CD4-positive, alpha-beta T cell treated with Interleukin-21 for 1 hour (primary cell): ENCODE measurements around the gene RYR3.

Experiments
- DNase-seq: peaks from one replicate; pipeline ENCODE4 v3.0.0-alpha.2; 2020

The RYR3 gene

GRCh38 chr15:33322091-33322490, 11.3 kb downstream of the RYR3 start:
- DNase-seq, result no peak

DNA sequence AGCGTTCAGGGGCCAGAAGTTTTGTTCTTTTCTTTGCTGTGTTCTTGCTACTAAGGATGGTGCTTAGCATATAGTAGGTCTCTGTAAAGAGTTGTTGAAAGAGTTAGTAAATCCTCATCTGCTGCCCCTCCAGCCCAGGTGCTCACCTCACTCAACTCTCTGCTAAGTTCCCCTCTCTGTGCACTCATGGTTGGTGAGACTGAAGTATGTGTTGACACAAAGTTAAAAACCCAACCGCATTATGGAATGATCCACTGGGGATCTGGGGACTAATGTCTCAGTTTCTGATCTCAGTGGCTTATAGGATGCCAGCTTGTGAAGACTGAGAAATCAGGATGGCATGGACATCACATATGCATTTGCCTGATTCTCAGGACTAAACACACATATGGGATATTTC, 13.8 kb downstream of the RYR3 start:
- DNase-seq, result no peak

- no peak for DNase-seq
These were observed 16.1 kb downstream of the RYR3 start for GRCh38 chr15:33326908-33327307.

DNA sequence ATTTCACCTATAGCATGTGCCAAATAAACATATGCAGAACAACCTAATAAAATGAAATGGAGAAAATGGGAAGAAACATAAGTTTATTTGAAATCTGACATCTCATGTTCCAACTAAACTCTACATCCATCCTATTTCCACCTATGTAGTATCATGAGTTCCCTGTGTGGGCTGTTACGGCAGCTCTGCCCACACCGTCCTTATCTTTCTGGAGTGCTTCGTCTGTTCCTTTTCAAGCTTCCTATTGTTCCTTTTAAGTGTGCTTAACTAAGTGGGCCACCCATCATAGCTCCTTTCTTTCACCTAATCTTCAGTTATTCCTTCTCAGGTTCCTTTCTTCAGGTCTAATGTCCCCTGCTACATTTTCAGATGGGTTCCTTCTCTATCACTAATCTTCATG, 17.3 kb downstream of the RYR3 start:
- DNase-seq, result no peak

GRCh38 chr15:33329457-33329856, 18.7 kb downstream of the RYR3 start:
- no peak for DNase-seq

DNA sequence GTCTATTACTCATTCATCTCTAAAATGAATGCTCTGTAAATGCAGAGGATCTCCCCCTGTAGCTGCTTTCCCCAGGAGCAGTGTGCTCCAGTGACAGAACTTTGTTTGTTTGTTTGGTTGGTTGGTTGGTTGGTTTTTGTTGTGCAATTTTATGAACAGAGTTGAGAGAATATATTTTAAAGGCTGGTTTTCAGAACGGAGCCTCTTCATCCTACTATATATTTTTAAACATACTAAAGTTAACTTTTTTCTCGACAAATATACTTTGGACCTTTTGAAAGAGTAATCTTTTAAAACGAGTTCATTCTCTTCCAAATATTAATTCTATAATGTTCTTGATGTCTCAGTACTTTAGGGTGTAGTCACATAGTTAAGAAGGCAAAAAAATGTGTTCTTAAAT, 20.2 kb downstream of the RYR3 start:
- no peak for DNase-seq

DNA sequence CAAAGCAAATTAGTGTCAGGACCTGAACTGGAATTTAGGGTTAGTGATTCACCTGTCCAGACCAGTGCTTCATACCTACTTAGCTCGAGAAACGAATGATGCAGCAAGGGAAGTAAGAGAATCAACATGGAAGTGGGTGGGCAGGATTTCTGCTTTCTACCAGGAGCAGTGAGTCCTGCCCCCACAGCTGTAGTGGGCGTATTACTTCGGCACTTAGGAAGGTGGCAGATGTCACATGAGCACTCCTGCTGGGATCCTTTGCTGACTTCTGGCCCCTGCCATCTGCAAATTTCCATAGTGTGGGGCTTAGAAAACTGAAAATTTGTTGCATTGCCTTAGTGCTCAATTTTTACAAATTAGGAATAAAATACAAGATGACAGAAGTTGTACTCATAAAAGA, 31.2 kb downstream of the RYR3 start:
- DNase-seq, result no peak

DNA sequence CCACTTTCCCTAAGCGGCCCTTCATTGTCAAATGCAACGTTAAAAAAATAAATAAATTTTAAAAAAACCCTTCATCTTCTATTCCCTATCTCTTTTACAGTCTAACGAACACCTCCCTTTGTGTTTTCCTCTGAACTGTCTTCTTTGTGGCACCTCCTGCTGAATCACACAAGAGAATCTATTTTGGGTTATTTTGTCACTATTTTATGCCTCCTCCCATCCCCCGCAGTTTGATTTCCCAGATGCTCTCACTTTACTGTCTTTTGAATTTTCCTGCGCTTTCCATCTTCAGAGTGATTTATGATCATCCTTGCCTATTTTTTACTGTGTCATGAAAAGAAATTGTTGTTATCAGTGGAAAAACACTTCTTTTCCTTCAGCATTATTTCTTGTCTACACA, 32.5 kb downstream of the RYR3 start:
- DNase-seq, result no peak

GRCh38 chr15:33344111-33344510, 33.3 kb downstream of the RYR3 start:
- no peak for DNase-seq

DNA sequence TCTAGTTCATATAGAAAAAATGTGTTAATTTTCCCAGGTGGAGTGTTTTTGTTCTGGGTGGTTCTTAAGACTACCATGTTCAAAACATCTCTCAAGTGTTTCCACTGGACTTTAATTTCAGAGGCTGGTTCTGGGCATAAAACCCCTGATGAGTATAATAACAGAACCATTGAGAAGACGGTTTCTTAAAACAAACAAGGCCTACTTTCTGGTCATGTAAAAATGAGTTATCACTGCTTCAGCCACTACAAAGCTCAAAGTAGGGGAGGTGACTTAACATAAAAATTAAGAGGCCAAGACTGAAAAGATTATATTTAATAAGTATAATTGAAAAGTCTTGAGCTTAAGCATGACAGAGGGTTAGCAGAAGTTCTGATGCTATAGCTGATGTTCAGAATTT, 33.8 kb downstream of the RYR3 start:
- no peak for DNase-seq

GRCh38 chr15:33354411-33354810, 43.6 kb downstream of the RYR3 start:
- no peak for DNase-seq

DNA sequence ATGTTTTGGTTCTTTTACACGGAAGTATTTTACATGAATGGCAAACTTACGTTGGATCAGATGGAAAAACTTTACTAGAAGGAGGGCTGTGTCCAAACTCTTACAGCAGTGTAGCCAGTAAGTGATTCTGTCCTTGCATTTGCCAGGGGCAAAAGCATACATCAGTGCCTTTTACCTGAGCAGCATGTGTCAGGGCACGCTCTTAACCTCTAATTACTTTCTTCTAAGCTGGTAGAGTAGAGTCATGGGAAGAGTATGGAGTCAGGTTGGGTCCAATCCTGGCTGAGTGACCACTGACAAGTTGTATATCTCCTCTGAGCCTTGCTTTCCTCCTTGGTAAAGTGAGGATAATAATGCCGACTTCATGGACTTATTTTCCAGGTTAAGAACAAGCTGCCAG, 47.1 kb downstream of the RYR3 start:
- DNase-seq, result no peak

DNA sequence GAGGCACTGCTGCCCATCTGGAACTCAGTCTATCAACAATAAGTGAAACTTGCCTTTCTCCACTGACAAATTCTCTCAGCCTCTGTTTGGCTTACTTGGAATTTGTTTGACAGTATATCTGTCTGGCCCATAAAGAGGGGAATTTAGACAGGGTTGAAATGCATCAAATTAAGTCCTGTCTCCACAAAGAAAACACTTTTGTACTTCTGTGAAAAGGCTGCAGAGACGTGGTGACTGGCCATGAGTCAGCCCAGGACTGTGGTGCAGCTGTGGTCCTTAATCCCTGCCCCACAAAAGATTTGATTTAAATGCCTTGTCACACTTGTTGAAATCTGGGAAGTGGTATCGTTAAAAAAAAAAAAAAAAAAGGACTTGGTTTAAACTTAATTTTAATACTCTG, 47.5 kb downstream of the RYR3 start:
- DNase-seq, result no peak

GRCh38 chr15:33360886-33361285, 50.1 kb downstream of the RYR3 start:
- no peak for DNase-seq

DNA sequence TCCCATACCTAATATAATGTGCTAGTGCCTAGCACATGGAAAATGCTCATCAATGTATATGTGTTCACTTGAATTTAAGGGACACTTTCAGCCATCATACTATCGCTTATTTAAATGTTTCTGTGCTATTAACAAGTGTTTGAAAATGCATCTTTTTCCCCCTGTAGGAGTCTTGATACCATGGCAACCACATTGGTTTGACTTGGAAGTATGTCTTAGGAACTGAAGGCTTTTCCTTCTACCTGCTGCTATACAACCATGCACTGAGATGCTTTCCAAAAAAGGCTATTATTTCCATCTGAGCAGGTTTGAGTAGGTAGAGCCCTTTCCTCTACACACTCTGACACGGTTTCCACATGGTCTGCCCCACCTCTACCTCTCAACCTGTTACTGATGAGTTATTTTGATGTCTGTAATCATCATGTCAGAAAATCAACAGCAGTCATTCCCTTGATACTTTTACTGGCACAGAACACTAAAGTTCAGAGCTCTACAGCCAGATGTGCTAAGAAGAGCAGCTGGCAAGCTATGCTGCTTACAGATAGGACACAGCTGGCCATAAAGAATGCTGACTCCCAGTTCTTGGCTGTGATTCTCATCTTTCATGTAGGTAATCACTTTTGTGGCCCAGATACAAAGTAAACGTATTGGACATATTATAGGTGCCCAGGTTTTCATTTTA, 59.3 kb downstream of the RYR3 start:
- no peak for DNase-seq

GRCh38 chr15:33370623-33371020, 59.9 kb downstream of the RYR3 start:
- DNase-seq, result no peak

- DNase-seq, result no peak
These were observed 60.4 kb downstream of the RYR3 start for GRCh38 chr15:33371159-33371558.

DNA sequence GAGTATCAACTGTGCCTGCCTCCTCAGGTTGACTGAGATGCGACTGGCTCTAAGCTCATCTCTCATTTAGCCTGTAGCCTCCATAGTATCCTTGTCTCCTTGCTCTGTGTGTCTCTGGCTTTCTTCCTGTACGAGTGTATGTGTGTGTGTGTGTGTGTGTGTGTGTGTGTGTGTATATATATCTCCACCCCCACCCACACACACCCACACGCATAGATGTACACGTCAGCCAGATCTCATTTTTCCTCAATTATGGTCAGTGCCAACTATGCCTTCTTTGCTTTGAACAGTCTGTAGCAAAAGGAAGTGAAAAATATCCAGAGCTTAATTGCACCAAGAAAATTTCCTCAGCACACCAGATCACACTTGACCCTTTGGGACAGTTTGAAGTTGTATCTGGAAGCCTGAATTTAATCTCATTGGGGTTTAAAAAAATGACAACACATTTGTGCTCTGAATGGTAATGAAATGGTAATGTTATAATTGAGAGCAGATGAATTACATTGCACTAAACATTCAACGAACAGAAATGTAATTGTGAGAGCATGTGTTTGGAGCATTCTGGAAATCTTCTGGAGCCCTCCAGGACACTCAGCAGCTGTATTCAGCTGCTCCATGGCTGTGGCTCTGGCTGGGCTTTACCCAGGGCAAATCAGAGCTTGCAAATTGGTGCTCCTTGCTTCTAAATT, 63.6 kb downstream of the RYR3 start:
- no peak for DNase-seq

- DNase-seq, result no peak
These were observed 64.5 kb downstream of the RYR3 start for GRCh38 chr15:33375236-33375635.

DNA sequence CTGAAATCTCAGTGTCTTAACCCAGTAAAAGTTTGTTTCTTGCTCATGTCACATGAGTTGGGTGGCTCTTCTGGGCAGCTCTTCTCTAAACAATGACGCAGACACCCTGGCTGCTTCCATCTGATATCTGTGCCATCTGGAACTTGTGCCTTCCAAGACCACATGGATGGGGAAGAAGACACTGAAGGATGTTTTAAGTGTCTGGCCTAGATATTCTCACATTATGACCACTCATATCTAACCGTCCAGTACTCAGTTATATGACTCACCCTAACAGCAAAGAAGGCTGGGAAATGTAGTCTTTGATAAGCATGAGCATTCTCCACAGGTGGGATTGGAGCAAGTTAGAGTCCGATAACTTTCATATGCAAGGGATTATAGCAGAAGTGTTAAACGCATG, 66.4 kb downstream of the RYR3 start:
- DNase-seq, result no peak

DNA sequence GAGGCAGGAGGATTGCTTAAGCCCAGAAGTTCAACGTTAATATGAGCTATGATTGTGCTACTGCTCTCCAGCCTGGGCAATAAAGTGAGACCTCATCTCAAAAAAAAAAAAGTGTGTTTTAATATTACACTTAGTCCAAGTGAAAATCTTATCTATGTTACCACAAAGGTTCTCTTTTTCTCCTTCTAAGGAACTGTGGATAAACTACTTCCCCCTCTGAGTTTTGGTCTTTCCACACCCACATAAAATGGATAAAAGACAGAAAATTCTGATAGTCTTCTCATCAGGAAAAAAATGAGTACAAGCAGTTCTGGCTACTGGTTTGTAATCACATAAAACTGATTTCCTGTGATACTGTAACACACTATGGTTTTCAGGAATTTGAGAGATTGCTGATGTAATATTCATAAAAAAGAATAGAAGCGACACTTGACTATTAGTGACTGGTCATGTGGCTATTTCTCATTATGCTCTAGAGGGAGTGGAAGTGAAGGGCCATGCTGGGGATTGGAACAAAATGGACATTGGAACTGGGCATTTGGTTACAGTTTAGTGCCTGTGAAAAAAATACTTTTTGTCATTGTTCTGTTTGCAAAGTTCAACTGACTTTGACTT, 68.2 kb downstream of the RYR3 start:
- DNase-seq, result no peak

DNA sequence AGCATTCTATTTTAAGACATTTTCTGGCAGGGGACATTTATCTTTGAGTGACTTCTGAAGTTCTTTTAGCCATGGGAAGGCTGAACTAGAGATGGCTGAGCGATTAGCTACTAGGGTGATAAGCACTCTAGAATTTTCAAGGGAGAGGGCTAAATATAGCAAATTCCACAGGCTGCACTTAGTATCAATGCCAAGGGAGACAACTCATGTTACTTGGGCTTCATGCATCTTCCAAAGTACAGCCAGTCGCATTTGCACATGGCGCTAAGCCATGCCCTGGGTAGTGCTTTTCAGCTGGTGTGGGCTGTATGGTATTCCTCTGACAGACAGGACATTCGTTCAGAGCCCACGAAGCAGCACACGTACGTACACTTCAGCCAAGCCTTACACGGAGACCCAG, 69.6 kb downstream of the RYR3 start:
- DNase-seq, result no peak

GRCh38 chr15:33382491-33382890, 71.7 kb downstream of the RYR3 start:
- DNase-seq, result no peak

GRCh38 chr15:33384307-33384706, 73.5 kb downstream of the RYR3 start:
- DNase-seq, result no peak

- no peak for DNase-seq
These were observed 81.7 kb downstream of the RYR3 start for GRCh38 chr15:33392453-33392852.
